GM12878 (cell line): Measurements from ENCODE around the gene PITX1. TPM values are rescaled to one million over a fixed set of nuclear protein-coding genes. Genes with fewer than 3 reads are reported as not detected.

ENCODE experiments used
- ATAC-seq: fragments of 200-7000 bp; cut with Tn5 transposase; 3 replicates; pipeline ENCODE4 v1.9.1; 2020; ENCODE audit warnings: mild to moderate bottlenecking, moderate library complexity
- BruUV-seq: library from RNA; stranded (reverse); fragments of 400-500 nt; replicated peaks from 2 replicates; lab custom pipeline; 2021; lab: Mats Ljungman, UMichigan
- CTCF ChIA-PET: fragments of 300-600 bp; sonication (Branson Sonifier 250); formaldehyde crosslinking; extraction: SDS; loops from one replicate; lab custom pipeline; 2021; ENCODE audit warnings: inconsistent platforms; lab: Yijun Ruan, JAX
- POLR2A ChIA-PET: fragments of 350-600 bp; formaldehyde crosslinking; extraction: SDS; loops from one replicate; lab custom pipeline; 2021; ENCODE audit warnings: inconsistent platforms; lab: Charles Lee
- RAD21 ChIA-PET: fragments of 300-600 bp; sonication (Branson Sonifier 250); formaldehyde crosslinking; loops from one replicate; lab custom pipeline; 2023; ENCODE audit warnings: antibody characterized with exemption; ENCODE audit not compliant: unreplicated experiment; lab: Charles Lee
- SMC1A ChIA-PET: fragments of 300-600 bp; sonication (Branson Sonifier 250); formaldehyde crosslinking; loops from one replicate; lab custom pipeline; 2023; ENCODE audit not compliant: unreplicated experiment, uncharacterized antibody; lab: Charles Lee
- DNase-seq: peaks from one replicate; pipeline ENCODE4 v3.0.0-alpha.2; 2011; ENCODE audit warnings: low read depth, low spot score
- FAIRE-seq: peaks from 3 replicates; lab custom pipeline; 2011; peaks lifted over from hg19 to GRCh38; lab: Jason Lieb, UNC
- H2AFZ ChIP-seq: 2 replicates; pipeline ENCODE4 v1.6.0; 2011; ENCODE audit warnings: low read depth, low read length, control low read depth; ENCODE audit not compliant: control insufficient read depth
- H3K27ac ChIP-seq: 2 replicates; pipeline ENCODE4 v1.5.1; 2011; ENCODE audit warnings: control low read depth; ENCODE audit not compliant: control insufficient read depth, insufficient read depth
- H3K27me3 ChIP-seq, 2 experiments: replicated peaks in 1 of 2; 2 replicates each; pipeline versions ENCODE4 v1.6.0 to v1.6.1; 2011; ENCODE audit warnings: low read length in 1 of 2; ENCODE audit not compliant: control insufficient read depth in 2 of 2, insufficient read depth in 2 of 2
- H3K36me3 ChIP-seq, 2 experiments: 2 replicates each; pipeline ENCODE4 v1.5.1; 2011; ENCODE audit warnings: low read length in 1 of 2; ENCODE audit not compliant: control insufficient read depth in 2 of 2, insufficient read depth in 2 of 2
- H3K4me1 ChIP-seq: 2 replicates; pipeline ENCODE4 v1.6.1; 2011; ENCODE audit warnings: mild to moderate bottlenecking, low read length, moderate library complexity, mixed read lengths; ENCODE audit not compliant: control insufficient read depth, insufficient read depth
- H3K4me2 ChIP-seq: 2 replicates; pipeline ENCODE4 v1.6.0; 2011; ENCODE audit warnings: control low read depth; ENCODE audit not compliant: control insufficient read depth, insufficient read depth
- H3K4me3 ChIP-seq: fragments of 200-600 bp; sonication (generic); 2 replicates; pipeline ENCODE4 v1.5.1; 2016
- H3K79me2 ChIP-seq: 2 replicates; pipeline ENCODE4 v1.6.0; 2011; ENCODE audit warnings: low read length; ENCODE audit not compliant: control insufficient read depth, insufficient read depth
- H3K9ac ChIP-seq: 2 replicates; pipeline ENCODE4 v1.8.0; 2011; ENCODE audit warnings: low read length, control low read depth, mixed read lengths; ENCODE audit not compliant: control insufficient read depth, insufficient read depth
- H3K9me3 ChIP-seq: replicated peaks from 3 replicates; pipeline ENCODE4 v1.5.1; 2011; ENCODE audit warnings: mild to moderate bottlenecking, low read length; ENCODE audit not compliant: control insufficient read depth, insufficient read depth
- H4K20me1 ChIP-seq: 2 replicates; pipeline ENCODE4 v1.6.0; 2011; ENCODE audit not compliant: control insufficient read depth, insufficient read depth
- BRCA1 ChIP-seq: IDR thresholded peaks from 2 replicates; pipeline ENCODE4 v1.6.1; 2011; ENCODE audit warnings: low read depth, low read length, improper control_type of control experiment
- NBN ChIP-seq: fragments of 450-650 bp; IDR thresholded peaks from 2 replicates; pipeline ENCODE4 v1.6.1; 2016
- NFYA ChIP-seq: IDR thresholded peaks from 2 replicates; pipeline ENCODE4 v1.6.1; 2011; ENCODE audit warnings: low read depth, mild to moderate bottlenecking, low read length, improper control_type of control experiment, borderline replicate concordance
- NR2C2 ChIP-seq: IDR thresholded peaks from 2 replicates; pipeline ENCODE4 v1.6.1; 2011; ENCODE audit warnings: borderline replicate concordance, low read depth; ENCODE audit not compliant: control insufficient read depth, insufficient read length
- whole genome bisulfite sequencing: methylation state at CpG from one replicate; pipeline ENCODE4 v1.1.6; 2016; ENCODE audit warnings: low lambda C conversion rate; ENCODE audit not compliant: insufficient replicate concordance, insufficient coverage; ENCODE audit errors: missing lambda C conversion rate; 5-methylcytosine and 5-hydroxymethylcytosine counted together
- in situ Hi-C: fragments of 300-500 bp; cut with MboI; formaldehyde crosslinking; loops from 9 replicates; pipeline ENCODE4 v1.14.3; 2018; ENCODE audit warnings: mixed read lengths
- intact Hi-C: fragments of 100-400 bp; cut with micrococcal nuclease; formaldehyde crosslinking; loops from one replicate; pipeline ENCODE4 v1.14.2; 2022; ENCODE audit not compliant: unreplicated experiment
- polyA plus RNA-seq, 11 experiments: library from polyadenylated mRNA; depleted of rRNA in 4 of 11; unstranded in 6 of 11; stranded (reverse) in 5 of 11; fragments of >200 nt; fragmentation: Nextera tagmentation in 4 of 11; fragmentation: Illumina TruSeq in 1 of 11; extraction: Ambion mirVana in 4 of 11; extraction: Trizol in 1 of 11; gene quantifications; 1 replicate in 1 of 11; 2 replicates in 10 of 11; pipeline versions ENCODE4 v1.2.1 to v1.2.3, GENCODE V29; 2011 to 2016; ENCODE audit warnings: inconsistent platforms in 2 of 11, missing spikeins in 2 of 11, low read depth in 1 of 11
- total RNA-seq, 4 experiments: library from RNA; depleted of rRNA in 3 of 4; stranded (reverse); fragments of >200 nt in 3 of 4; fragmentation: Illumina TruSeq in 1 of 4; extraction: Trizol in 1 of 4; gene quantifications; 2 replicates each; pipeline versions ENCODE4 v1.2.1 to v1.2.3, GENCODE V29; 2013 to 2021
- TF ChIP-seq, protein P1 (sequence below): fragments of 450-650 bp; IDR thresholded peaks from 2 replicates; pipeline ENCODE4 v1.6.1; 2017; ENCODE audit warnings: mild to moderate bottlenecking, moderate library complexity

The PITX1 gene
- total and polyA plus RNA-seq, 10 of the 15 experiments (the other 5 are each of a cell fraction or from before 2014, with no cell fraction given) = 0.16 to 1.1 (median 0.68) TPM; not detected in 5

DNA sequence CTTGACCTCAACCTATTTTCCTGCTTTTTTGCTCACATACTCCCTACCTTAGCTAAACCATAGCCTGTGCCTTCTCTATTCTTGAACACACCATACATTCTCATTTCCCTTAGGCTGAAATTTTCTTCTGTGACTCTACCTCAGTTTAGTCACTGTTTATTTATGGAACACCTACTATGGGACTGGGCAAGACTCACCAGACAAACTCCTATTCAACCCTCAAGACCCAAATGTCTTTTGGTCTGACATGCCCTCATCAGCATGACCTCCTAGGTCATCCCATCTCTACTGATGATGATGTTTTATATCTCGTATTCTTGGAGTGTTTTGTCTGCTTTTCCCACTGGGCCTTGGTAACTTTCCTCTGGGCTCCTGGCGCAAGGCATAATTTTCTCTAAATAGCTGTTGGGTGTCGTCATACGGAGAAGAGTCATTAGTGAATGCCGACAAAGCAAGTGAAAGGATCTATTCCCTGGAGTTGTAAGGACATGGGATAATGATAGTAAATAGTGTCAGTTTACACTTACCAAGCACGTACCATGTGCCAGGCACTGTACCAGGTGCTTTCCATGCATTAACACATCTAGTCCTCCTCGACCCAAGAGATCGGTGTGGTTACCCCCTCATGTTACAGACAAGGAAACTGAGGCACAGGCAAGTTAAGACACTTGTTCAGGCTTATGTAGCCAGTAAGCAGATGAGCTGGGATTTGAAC lies 22.4 kb upstream of the PITX1 start:
- H3K27me3 ChIP-seq = peaks cover 0 to 3% of the 10 kb centered on the region in 2 experiments; a peak in 2 of 4 replicates
- FAIRE-seq (peak; percentile 54), ATAC-seq (no peak), DNase-seq (no peak)
- no peak overlapping the region for H3K27ac ChIP-seq
- no peak overlapping the region for H3K4me2 ChIP-seq
- H4K20me1 ChIP-seq = no peaks in the 10 kb centered on the region
- H3K9ac ChIP-seq = no peak overlapping the region
- no peaks in the 10 kb centered on the region for H3K9me3 ChIP-seq
- no peak overlapping the region for H3K4me3 ChIP-seq
- in situ Hi-C loops = no loop called here
- no TSS peak for BruUV-seq
- WGBS = 62% methylated on average over 8 of the region's 8 CpGs
- POLR2A ChIA-PET = no interaction called here
- RAD21 ChIA-PET = no interaction called here
- CTCF ChIA-PET = no interaction called here
- H3K4me1 ChIP-seq = peaks cover 14% of the 10 kb centered on the region
- TF ChIP-seq NBN = no peak
- TF ChIP-seq, protein P1, sequence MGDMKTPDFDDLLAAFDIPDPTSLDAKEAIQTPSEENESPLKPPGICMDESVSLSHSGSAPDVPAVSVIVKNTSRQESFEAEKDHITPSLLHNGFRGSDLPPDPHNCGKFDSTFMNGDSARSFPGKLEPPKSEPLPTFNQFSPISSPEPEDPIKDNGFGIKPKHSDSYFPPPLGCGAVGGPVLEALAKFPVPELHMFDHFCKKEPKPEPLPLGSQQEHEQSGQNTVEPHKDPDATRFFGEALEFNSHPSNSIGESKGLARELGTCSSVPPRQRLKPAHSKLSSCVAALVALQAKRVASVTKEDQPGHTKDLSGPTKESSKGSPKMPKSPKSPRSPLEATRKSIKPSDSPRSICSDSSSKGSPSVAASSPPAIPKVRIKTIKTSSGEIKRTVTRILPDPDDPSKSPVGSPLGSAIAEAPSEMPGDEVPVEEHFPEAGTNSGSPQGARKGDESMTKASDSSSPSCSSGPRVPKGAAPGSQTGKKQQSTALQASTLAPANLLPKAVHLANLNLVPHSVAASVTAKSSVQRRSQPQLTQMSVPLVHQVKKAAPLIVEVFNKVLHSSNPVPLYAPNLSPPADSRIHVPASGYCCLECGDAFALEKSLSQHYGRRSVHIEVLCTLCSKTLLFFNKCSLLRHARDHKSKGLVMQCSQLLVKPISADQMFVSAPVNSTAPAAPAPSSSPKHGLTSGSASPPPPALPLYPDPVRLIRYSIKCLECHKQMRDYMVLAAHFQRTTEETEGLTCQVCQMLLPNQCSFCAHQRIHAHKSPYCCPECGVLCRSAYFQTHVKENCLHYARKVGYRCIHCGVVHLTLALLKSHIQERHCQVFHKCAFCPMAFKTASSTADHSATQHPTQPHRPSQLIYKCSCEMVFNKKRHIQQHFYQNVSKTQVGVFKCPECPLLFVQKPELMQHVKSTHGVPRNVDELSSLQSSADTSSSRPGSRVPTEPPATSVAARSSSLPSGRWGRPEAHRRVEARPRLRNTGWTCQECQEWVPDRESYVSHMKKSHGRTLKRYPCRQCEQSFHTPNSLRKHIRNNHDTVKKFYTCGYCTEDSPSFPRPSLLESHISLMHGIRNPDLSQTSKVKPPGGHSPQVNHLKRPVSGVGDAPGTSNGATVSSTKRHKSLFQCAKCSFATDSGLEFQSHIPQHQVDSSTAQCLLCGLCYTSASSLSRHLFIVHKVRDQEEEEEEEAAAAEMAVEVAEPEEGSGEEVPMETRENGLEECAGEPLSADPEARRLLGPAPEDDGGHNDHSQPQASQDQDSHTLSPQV = no peak
- no peak for TF ChIP-seq NR2C2
- no peak for TF ChIP-seq BRCA1
- no peak for TF ChIP-seq NFYA
- TF ChIP-seq, all 136 proteins: peak for 0
- intact Hi-C loops = no loop called here
- no peak overlapping the region for H2AFZ ChIP-seq
- no peaks in the 10 kb centered on the region for H3K36me3 ChIP-seq
- SMC1A ChIA-PET = no interaction called here
- no peaks in the 10 kb centered on the region for H3K79me2 ChIP-seq
